HG03571 (cell line): ENCODE results near the gene MYO16.

Experiments used
- ATAC-seq: cut with Tn5 transposase; IDR thresholded peaks from one replicate; pipeline ENCODE4 v1.9.1; 2021; ENCODE audit not compliant: unreplicated experiment

MYO16 gene

GRCh38 chr13:108787700-108788414 is 158.4 kb downstream of the MYO16 start:
- no peak for ATAC-seq

- ATAC-seq, result no peak
Measured at GRCh38 chr13:108789476-108789875, 160.1 kb downstream of the MYO16 start.

GRCh38 chr13:108795841-108796240 is 166.4 kb downstream of the MYO16 start:
- no peak for ATAC-seq

GRCh38 chr13:108797354-108797753 is 167.9 kb downstream of the MYO16 start:
- ATAC-seq, result no peak

GRCh38 chr13:108807841-108808240 is 178.4 kb downstream of the MYO16 start:
- ATAC-seq, result no peak

GRCh38 chr13:108812165-108812564 is 182.8 kb downstream of the MYO16 start:
- ATAC-seq, result no peak

GRCh38 chr13:108812661-108813060 is 183.2 kb downstream of the MYO16 start:
- no peak for ATAC-seq

- ATAC-seq, result no peak
Measured at GRCh38 chr13:108813587-108814170, 184.3 kb downstream of the MYO16 start.

- no peak for ATAC-seq
Measured at GRCh38 chr13:108816375-108816774, 187.0 kb downstream of the MYO16 start.

GRCh38 chr13:108827646-108828045 is 198.2 kb downstream of the MYO16 start:
- no peak for ATAC-seq

GRCh38 chr13:108828086-108828815 is 198.8 kb downstream of the MYO16 start:
- no peak for ATAC-seq

GRCh38 chr13:108830916-108831315 is 201.5 kb downstream of the MYO16 start:
- ATAC-seq, result no peak

GRCh38 chr13:108833531-108833930 is 204.1 kb downstream of the MYO16 start:
- ATAC-seq, result no peak

- no peak for ATAC-seq
Measured at GRCh38 chr13:108834193-108834592, 204.8 kb downstream of the MYO16 start.

- no peak for ATAC-seq
Measured at GRCh38 chr13:108835083-108835482, 205.7 kb downstream of the MYO16 start.

GRCh38 chr13:108850691-108851090 is 221.3 kb downstream of the MYO16 start:
- no peak for ATAC-seq

- no peak for ATAC-seq
Measured at GRCh38 chr13:108851660-108852059, 222.2 kb downstream of the MYO16 start.

GRCh38 chr13:108853031-108853430 is 223.6 kb downstream of the MYO16 start:
- ATAC-seq, result no peak

- ATAC-seq, result peak; percentile 91
Measured at GRCh38 chr13:108855737-108856387, 226.5 kb downstream of the MYO16 start.

GRCh38 chr13:108858676-108859075 is 229.3 kb downstream of the MYO16 start:
- ATAC-seq, result no peak

GRCh38 chr13:108859197-108860012 is 230.0 kb downstream of the MYO16 start:
- no peak for ATAC-seq
